ENCODE measurements around the gene TSC22D2.
"Not testable (repeated sequence)": the region's sequence is repeated elsewhere in the genome, so short reads cannot be mapped to it uniquely, and the experiment has no call there.

TSC22D2 gene

GRCh38 chr3:150490277-150490986 lies 82.3 kb downstream of the TSC22D2 start:
- no peak for DNase-seq

- no peak for DNase-seq
Measured at GRCh38 chr3:150494411-150494977, 86.4 kb downstream of the TSC22D2 start.

GRCh38 chr3:150495149-150495548 lies 87.1 kb downstream of the TSC22D2 start:
- DNase-seq, result no peak

- no peak for DNase-seq
Measured at GRCh38 chr3:150495563-150496168, 87.6 kb downstream of the TSC22D2 start.

GRCh38 chr3:150497956-150498355 lies 89.9 kb downstream of the TSC22D2 start:
- DNase-seq, result no peak

GRCh38 chr3:150500960-150501359 lies 92.9 kb downstream of the TSC22D2 start:
- not testable (repeated sequence) for DNase-seq

- DNase-seq, result no peak
Measured at GRCh38 chr3:150503402-150504099, 95.5 kb downstream of the TSC22D2 start.

- DNase-seq, result no peak
Measured at GRCh38 chr3:150504483-150504882, 96.4 kb downstream of the TSC22D2 start.

- DNase-seq, result no peak
Measured at GRCh38 chr3:150508401-150508800, 100.3 kb downstream of the TSC22D2 start.

- DNase-seq, result no peak
Measured at GRCh38 chr3:150509780-150510179, 101.7 kb downstream of the TSC22D2 start.

GRCh38 chr3:150511122-150511821 lies 103.2 kb downstream of the TSC22D2 start:
- DNase-seq, result no peak

GRCh38 chr3:150515210-150515609 lies 107.1 kb downstream of the TSC22D2 start:
- DNase-seq, result no peak

Measured in SIG-M5 (cell line).